ENCODE data around the gene AOX1.
A peak's percentile ranks its signal among the peaks of the same experiment; 100 is the strongest.

The AOX1 gene

GRCh38 chr2:200584639-200585038, 1.2 kb upstream of the AOX1 start:
- no peak for TF ChIP-seq CTCF (conservative IDR thresholded peaks at IDR 0.05)
- H3K27ac ChIP-seq = no peak overlapping the region

GRCh38 chr2:200585340-200585729, 479 bp upstream of the AOX1 start:
- no peak overlapping the region for H3K27ac ChIP-seq
- TF ChIP-seq CTCF (conservative IDR thresholded peaks at IDR 0.05) = no peak

- no peak for TF ChIP-seq CTCF (conservative IDR thresholded peaks at IDR 0.05)
- no peak overlapping the region for H3K27ac ChIP-seq
Measured at GRCh38 chr2:200586644-200586975, 796 bp downstream of the AOX1 start.

GRCh38 chr2:200587007-200587616, 1.3 kb downstream of the AOX1 start:
- H3K27ac ChIP-seq = peak overlapping the region; percentile 1; the same call in 1 of the 2 replicates
- no peak for TF ChIP-seq CTCF (conservative IDR thresholded peaks at IDR 0.05)

GRCh38 chr2:200588076-200588678, 2.4 kb downstream of the AOX1 start:
- no peak for TF ChIP-seq CTCF (conservative IDR thresholded peaks at IDR 0.05)

GRCh38 chr2:200590090-200590489, 4.3 kb downstream of the AOX1 start:
- peak overlapping the region; percentile 95; the same call in 1 of the 2 replicates for H3K27ac ChIP-seq
- TF ChIP-seq CTCF (conservative IDR thresholded peaks at IDR 0.05) = no peak

More at GRCh38 chr2:200588076-200588678, 2.4 kb downstream of the AOX1 start:
- peak overlapping the region; percentile 95; the same call in 1 of the 2 replicates for H3K27ac ChIP-seq

GRCh38 chr2:200591308-200591707, 5.5 kb downstream of the AOX1 start:
- no peak for TF ChIP-seq CTCF (conservative IDR thresholded peaks at IDR 0.05)
- peak overlapping the region; percentile 95 for H3K27ac ChIP-seq
